GM23248 (cell line): ENCODE measurements around the gene GAK. TPM values are rescaled to one million over a fixed set of nuclear protein-coding genes. Genes with fewer than 3 reads are reported as not detected.
"Not testable (repeated sequence)": the region's sequence is repeated elsewhere in the genome, so short reads cannot be mapped to it uniquely, and the experiment has no call there.

Experiments used
- DNase-seq: peaks from one replicate; pipeline ENCODE4 v3.0.0-alpha.2; 2015
- H2AFZ ChIP-seq: fragments of 200-600 bp; sonication (generic); 2 replicates; pipeline ENCODE4 v1.6.1; 2016; ENCODE audit warnings: antibody characterized with exemption
- H3F3A ChIP-seq: fragments of 200-600 bp; sonication (generic); 2 replicates; pipeline ENCODE4 v1.6.1; 2016; ENCODE audit warnings: mild to moderate bottlenecking, antibody characterized with exemption, mixed run types; ENCODE audit not compliant: insufficient read depth
- H3K27ac ChIP-seq: fragments of 200-600 bp; sonication (generic); 2 replicates; pipeline ENCODE4 v1.5.1; 2016; ENCODE audit warnings: mild to moderate bottlenecking
- H3K27me3 ChIP-seq: fragments of 200-600 bp; sonication (generic); replicated peaks from 2 replicates; pipeline ENCODE4 v1.6.1; 2016; ENCODE audit warnings: mild to moderate bottlenecking; ENCODE audit not compliant: insufficient read depth
- H3K36me3 ChIP-seq: fragments of 200-600 bp; sonication (generic); 2 replicates; pipeline ENCODE4 v1.6.1; 2016; ENCODE audit warnings: low read depth, mild to moderate bottlenecking
- H3K4me1 ChIP-seq: fragments of 200-600 bp; sonication (generic); 2 replicates; pipeline ENCODE4 v1.6.1; 2016; ENCODE audit warnings: mild to moderate bottlenecking; ENCODE audit not compliant: insufficient read depth
- H3K4me2 ChIP-seq: fragments of 200-600 bp; sonication (generic); one replicate; pipeline ENCODE4 v1.6.1; 2016; ENCODE audit warnings: mild to moderate bottlenecking; ENCODE audit not compliant: unreplicated experiment
- H3K4me3 ChIP-seq: fragments of 200-600 bp; sonication (generic); 2 replicates; pipeline ENCODE4 v1.5.1; 2016; ENCODE audit warnings: mild to moderate bottlenecking
- H3K79me2 ChIP-seq: fragments of 200-600 bp; sonication (generic); 2 replicates; pipeline ENCODE4 v1.6.1; 2016; ENCODE audit warnings: mild to moderate bottlenecking; ENCODE audit not compliant: insufficient read depth
- H3K9ac ChIP-seq: fragments of 200-600 bp; sonication (generic); 2 replicates; pipeline ENCODE4 v1.6.1; 2016; ENCODE audit warnings: mild to moderate bottlenecking
- H3K9me2 ChIP-seq: fragments of 200-600 bp; sonication (generic); 2 replicates; pipeline ENCODE4 v1.6.1; 2016; ENCODE audit warnings: mixed run types, mild to moderate bottlenecking, moderate library complexity; ENCODE audit not compliant: insufficient read depth
- H3K9me3 ChIP-seq: fragments of 200-600 bp; sonication (generic); one replicate; pipeline ENCODE4 v1.6.1; 2017; ENCODE audit warnings: low read depth
- H4K20me1 ChIP-seq: fragments of 200-600 bp; sonication (generic); 2 replicates; pipeline ENCODE4 v1.6.0; 2016; ENCODE audit not compliant: insufficient read depth
- EZH2 ChIP-seq: fragments of 200-600 bp; sonication (generic); IDR thresholded peaks from 2 replicates; pipeline ENCODE4 v1.6.1; 2018; ENCODE audit warnings: antibody characterized with exemption, mild to moderate bottlenecking; ENCODE audit not compliant: insufficient read depth, poor library complexity, severe bottlenecking
- EZH2phosphoT487 ChIP-seq: fragments of 200-600 bp; sonication (generic); IDR thresholded peaks from 2 replicates; pipeline ENCODE4 v1.6.1; 2018; ENCODE audit warnings: antibody characterized with exemption, moderate library complexity, mild to moderate bottlenecking, low read depth; ENCODE audit not compliant: insufficient read depth
- WGBS, 2 experiments: methylation state at CpG; one replicate each; pipeline ENCODE4 v1.1.6; 2015 to 2017; ENCODE audit warnings: low lambda C conversion rate in 2 of 2, low coverage in 1 of 2; ENCODE audit errors: missing lambda C conversion rate in 2 of 2; 5-methylcytosine and 5-hydroxymethylcytosine counted together
- in situ Hi-C: fragments of 300-500 bp; cut with MboI; formaldehyde crosslinking; loops from 2 replicates; pipeline ENCODE4 v1.15.0; 2020
- polyA plus RNA-seq: library from polyadenylated mRNA; unstranded; fragments of >200 nt; fragmentation: Nextera tagmentation; extraction: Ambion mirVana; gene quantifications from 2 replicates; pipeline ENCODE4 v1.2.1, GENCODE V29; 2016
- total RNA-seq: library from RNA; depleted of rRNA; stranded (reverse); fragments of >200 nt; shearing (Covaris generic); gene quantifications from 2 replicates; pipeline ENCODE4 v1.2.3, GENCODE V29; 2014

The GAK gene
- total and polyA plus RNA-seq, 2 experiments from 2014 or later = 41.1 to 86.7 TPM

GRCh38 chr4:925171-925570 lies 6.9 kb downstream of the GAK start:
- Histone ChIP-seq H3F3A (peaks cover 13% of the 10 kb centered on the region), H3K4me1 (peaks cover 22% of the 10 kb centered on the region), H3K9me3 (no peaks in the 10 kb centered on the region), H3K4me2 (no peak overlapping the region), H3K27ac (no peak overlapping the region), H4K20me1 (no peaks in the 10 kb centered on the region; the same call in 1 of the 2 replicates), H2AFZ (no peak overlapping the region), H3K27me3 (no peaks in the 10 kb centered on the region), H3K36me3 (no peaks in the 10 kb centered on the region), H3K79me2 (peaks cover 92% of the 10 kb centered on the region), H3K4me3 (no peak overlapping the region), H3K9ac (no peak overlapping the region), H3K9me2 (no peaks in the 10 kb centered on the region)
- in situ Hi-C loops = no loop called here
- WGBS, 2 experiments = 74 to 77% methylated on average over 9 of the region's 9 CpGs
- TF ChIP-seq EZH2 (no peak), EZH2phosphoT487 (no peak)
- DNase-seq = no peak

GRCh38 chr4:924107-925096 lies 7.7 kb downstream of the GAK start:
- H3K9me2 ChIP-seq = no peaks in the 10 kb centered on the region
- DNase-seq = peak; percentile 53
- peaks cover 92% of the 10 kb centered on the region for H3K79me2 ChIP-seq
- no peaks in the 10 kb centered on the region for H3K36me3 ChIP-seq
- H4K20me1 ChIP-seq = no peaks in the 10 kb centered on the region; the same call in 1 of the 2 replicates
- no peak overlapping the region for H3K9ac ChIP-seq
- peaks cover 6% of the 10 kb centered on the region; the same call in 1 of the 2 replicates for H3F3A ChIP-seq
- peak overlapping the region; percentile 18 for H3K27ac ChIP-seq
- no peaks in the 10 kb centered on the region for H3K27me3 ChIP-seq
- no peak overlapping the region for H3K4me2 ChIP-seq
- H3K4me1 ChIP-seq = peaks cover 14% of the 10 kb centered on the region; the same call in 1 of the 2 replicates
- H2AFZ ChIP-seq = no peak overlapping the region
- no peaks in the 10 kb centered on the region for H3K9me3 ChIP-seq
- in situ Hi-C loops = no loop called here
- WGBS, 2 experiments = 67 to 69% methylated on average over 15 to 18 of the region's 18 CpGs
- no peak overlapping the region for H3K4me3 ChIP-seq
- TF ChIP-seq EZH2 (no peak), EZH2phosphoT487 (no peak)

GRCh38 chr4:921830-922331 lies 10.2 kb downstream of the GAK start:
- peaks cover 14% of the 10 kb centered on the region; the same call in 1 of the 2 replicates for H3K4me1 ChIP-seq
- no peaks in the 10 kb centered on the region for H3K9me3 ChIP-seq
- H2AFZ ChIP-seq = no peak overlapping the region
- no peak for DNase-seq
- no peaks in the 10 kb centered on the region for H3K9me2 ChIP-seq
- no peaks in the 10 kb centered on the region; the same call in 1 of the 2 replicates for H4K20me1 ChIP-seq
- H3K4me3 ChIP-seq = no peak overlapping the region
- H3K27ac ChIP-seq = no peak overlapping the region
- in situ Hi-C loops = no loop called here
- 94 to 98% methylated on average over 17 of the region's 17 CpGs for WGBS, 2 experiments
- H3K9ac ChIP-seq = no peak overlapping the region
- no peaks in the 10 kb centered on the region for H3K36me3 ChIP-seq
- H3K27me3 ChIP-seq = no peaks in the 10 kb centered on the region
- H3K79me2 ChIP-seq = peaks cover 98% of the 10 kb centered on the region
- TF ChIP-seq EZH2 = no peak
- TF ChIP-seq EZH2phosphoT487 = no peak
- H3F3A ChIP-seq = 0 out of 2 replicates have a peak, but pooled peaks cover 3% of the 10 kb centered on the region
- no peak overlapping the region for H3K4me2 ChIP-seq

GRCh38 chr4:919004-919680 lies 13.0 kb downstream of the GAK start:
- H2AFZ ChIP-seq, DNase-seq, H3K36me3 ChIP-seq, H4K20me1 ChIP-seq, H3K4me1 ChIP-seq, H3K9me2 ChIP-seq, H3K27ac ChIP-seq, H3K9me3 ChIP-seq, H3K4me2 ChIP-seq, H3K9ac ChIP-seq, H3K27me3 ChIP-seq, in situ Hi-C loops, H3F3A ChIP-seq, H3K4me3 ChIP-seq: not testable (repeated sequence)
- peaks cover 100% of the 10 kb centered on the region for H3K79me2 ChIP-seq
- 97 to 98% methylated on average over 13 to 15 of the region's 15 CpGs for WGBS, 2 experiments

- H3K9ac ChIP-seq, H3K4me2 ChIP-seq, H3K27ac ChIP-seq, H3K9me3 ChIP-seq, H3K36me3 ChIP-seq, H3K4me3 ChIP-seq, H3F3A ChIP-seq, H3K4me1 ChIP-seq, H3K9me2 ChIP-seq, H2AFZ ChIP-seq, H4K20me1 ChIP-seq, DNase-seq, in situ Hi-C loops, H3K27me3 ChIP-seq: not testable (repeated sequence)
- 90 to 97% methylated on average over 6 of the region's 6 CpGs for WGBS, 2 experiments
- H3K79me2 ChIP-seq = peaks cover 95% of the 10 kb centered on the region
Observed at GRCh38 chr4:918591-918990, 13.5 kb downstream of the GAK start.
